Colon (tissue), 2 donors: Measurements from ENCODE around the gene TMPRSS7.
"Not testable (repeated sequence)": the region's sequence is repeated elsewhere in the genome, so short reads cannot be mapped to it uniquely, and the experiment has no call there.

Experiments used
- FAIRE-seq: peaks from 2 replicates; lab custom pipeline; 2012; peaks lifted over from hg19 to GRCh38; lab: Jason Lieb, UNC
- donor health status: control.
- donor health status: control.

TMPRSS7 gene

DNA sequence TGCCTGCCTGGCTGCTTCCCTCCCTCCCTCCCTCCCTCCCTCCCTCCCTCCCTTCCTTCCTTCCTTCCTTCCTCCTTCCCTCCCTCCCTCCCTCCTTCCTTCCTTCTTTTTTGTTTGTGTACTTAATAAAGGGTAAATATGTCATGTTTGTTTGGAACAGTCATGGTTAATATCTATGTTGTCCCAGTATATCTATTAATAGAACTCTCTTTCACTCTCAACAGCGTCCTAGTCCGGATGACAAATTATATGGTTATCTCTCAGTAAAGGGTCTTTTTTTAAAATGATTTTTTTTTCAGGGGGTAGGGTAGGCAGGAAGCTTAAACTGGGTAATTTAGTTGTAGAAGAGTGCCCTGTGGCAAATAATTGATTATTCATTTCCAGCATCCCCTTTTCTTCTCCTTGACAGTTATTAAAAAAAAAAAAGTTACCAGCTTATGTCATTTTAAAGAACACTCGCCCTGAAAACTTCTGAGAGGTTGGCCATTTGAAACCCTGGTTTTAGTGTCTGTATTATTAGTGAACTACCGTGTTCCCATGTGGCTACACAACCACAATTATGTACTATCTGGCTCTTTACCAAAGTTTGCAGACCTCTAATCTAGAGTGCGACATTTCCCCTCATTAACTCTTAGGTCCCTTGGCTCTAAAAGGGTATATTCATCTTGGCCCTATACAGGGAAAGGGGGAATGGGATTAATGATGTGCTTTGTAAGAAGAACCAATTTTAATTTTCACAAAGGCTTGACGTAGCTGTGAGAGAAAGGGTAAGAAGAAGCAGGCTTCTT, 22.1 kb upstream of the TMPRSS7 start:
- no peak for FAIRE-seq

DNA sequence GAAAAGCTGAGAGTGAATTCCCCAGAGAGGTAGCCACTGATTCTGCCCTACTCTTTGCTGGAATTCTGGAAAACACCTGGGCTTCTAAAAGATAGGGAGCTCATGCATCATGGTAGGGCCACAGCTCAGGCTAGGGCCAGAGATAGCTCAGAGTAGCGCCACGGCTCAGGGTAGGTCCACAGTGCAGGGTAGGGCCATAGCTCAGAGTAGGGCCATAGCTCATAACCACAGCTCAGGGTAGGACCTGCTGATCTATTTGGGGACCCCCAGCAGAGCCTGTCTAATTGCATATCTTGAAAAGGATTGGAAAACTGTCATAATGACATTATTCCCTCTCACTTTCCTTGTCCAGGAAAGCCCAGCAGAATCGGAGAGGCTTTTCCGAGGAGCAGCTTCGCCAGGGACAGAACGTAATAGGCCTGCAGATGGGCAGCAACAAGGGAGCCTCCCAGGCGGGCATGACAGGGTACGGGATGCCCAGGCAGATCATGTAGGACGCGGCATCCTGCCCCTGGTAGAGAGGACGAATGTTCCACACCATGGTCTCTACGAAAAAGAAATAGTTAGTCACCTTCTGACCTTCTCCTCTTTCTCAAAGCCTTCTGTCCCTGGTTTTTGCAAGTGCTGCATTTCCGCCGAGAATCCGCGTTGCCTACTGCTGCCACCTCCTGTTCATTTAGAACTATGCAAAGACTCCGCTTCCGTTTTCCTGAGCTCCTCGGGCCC, 21.3 kb upstream of the TMPRSS7 start:
- FAIRE-seq: no peak

- no peak for FAIRE-seq
Measured at GRCh38 chr3:112013784-112014143, 20.8 kb upstream of the TMPRSS7 start.

GRCh38 chr3:112017091-112017490, 17.4 kb upstream of the TMPRSS7 start:
- no peak for FAIRE-seq

- no peak for FAIRE-seq
Measured at GRCh38 chr3:112018712-112019111, 15.8 kb upstream of the TMPRSS7 start.

DNA sequence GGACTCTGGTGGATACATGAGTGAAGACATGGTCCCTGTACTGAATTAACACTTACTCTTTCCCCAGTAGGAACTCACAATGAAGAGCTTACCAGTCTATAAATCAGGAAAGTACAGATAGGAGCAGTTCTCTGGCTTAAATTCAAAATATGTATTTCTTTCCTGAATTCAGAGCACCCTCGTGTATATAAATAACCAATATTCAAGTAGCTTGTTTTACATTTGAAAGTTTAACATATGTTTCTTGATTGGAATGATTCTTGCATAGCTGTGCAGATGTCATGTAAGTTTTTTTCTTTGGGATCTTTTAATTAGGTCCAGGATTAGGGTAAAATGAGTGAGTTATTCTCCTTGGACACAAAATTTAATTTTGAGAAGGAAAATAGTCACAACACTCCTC, 14.8 kb upstream of the TMPRSS7 start:
- no peak for FAIRE-seq

GRCh38 chr3:112020674-112021085, 13.9 kb upstream of the TMPRSS7 start:
- FAIRE-seq: no peak

DNA sequence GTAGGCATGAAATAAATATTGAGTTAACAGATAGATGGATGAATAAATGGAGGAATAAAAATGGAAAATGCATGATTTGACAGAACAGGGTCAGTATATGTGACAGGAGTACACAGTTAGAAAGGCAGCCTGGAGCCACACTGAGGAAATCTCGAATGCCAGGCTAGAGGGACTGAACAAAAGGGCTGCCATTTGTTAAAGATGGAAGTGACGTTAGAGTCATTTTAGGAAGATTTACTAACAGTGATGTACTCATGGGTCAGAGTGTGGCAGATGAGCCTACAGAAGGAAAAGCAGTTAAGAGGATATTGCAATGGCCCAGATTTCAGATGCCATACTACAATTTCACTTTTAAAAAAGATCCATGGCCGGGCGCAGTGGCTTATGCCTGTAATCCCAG, 7.4 kb upstream of the TMPRSS7 start:
- no peak for FAIRE-seq

DNA sequence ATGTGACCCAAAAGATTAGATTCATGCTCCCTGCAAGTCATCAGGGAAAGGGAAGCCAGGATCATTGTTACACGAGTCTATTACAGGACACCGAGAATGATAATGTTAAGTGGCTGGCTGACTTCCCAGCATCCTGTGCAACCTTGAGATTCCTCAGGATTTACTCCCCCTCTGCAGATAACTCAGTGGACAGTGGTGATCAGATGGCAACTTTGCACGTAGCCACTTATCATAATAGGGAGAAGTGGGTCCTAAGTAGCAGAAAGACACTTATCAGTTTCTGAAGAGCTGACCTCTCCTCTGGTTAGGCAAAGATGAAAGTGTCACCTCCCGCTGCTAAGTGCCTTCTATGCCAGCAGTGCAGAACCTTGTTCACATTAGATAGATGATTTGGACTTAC, 6.7 kb upstream of the TMPRSS7 start:
- no peak for FAIRE-seq

GRCh38 chr3:112030901-112031300, 3.6 kb upstream of the TMPRSS7 start:
- FAIRE-seq: no peak

DNA sequence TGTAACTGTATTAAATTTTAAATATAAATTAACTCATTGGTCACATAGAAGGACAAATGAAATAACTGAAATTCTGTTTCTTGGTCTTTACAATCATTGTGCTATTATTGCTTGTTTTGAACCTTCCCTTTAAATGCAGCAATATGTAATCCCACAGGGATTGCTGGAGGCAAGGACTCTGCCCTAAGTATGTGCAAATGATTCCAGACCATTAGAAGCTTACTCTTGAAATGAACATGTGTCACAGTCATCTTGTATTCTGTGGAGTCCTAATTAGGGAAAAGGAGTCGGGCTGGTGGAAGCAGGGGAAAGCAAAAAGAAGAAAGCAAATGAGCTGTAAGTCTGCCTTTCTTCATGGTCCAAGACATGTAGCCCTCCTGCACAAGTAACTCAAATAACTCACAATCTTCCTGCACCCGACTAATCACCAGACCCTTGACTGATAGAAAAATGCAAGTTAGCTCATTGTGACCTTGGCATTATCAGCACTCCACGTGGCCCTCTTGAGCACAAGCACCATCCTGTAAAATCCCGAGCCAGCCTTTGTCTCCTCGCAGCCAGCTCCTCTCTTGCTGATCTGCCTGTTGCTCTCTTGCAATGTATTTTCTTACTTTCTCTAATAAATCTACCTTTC, 2.3 kb upstream of the TMPRSS7 start:
- no peak for FAIRE-seq

- FAIRE-seq: no peak
Measured at GRCh38 chr3:112035241-112035640, 705 bp downstream of the TMPRSS7 start.

GRCh38 chr3:112037194-112037593, 2.7 kb downstream of the TMPRSS7 start:
- FAIRE-seq: not testable (repeated sequence)

DNA sequence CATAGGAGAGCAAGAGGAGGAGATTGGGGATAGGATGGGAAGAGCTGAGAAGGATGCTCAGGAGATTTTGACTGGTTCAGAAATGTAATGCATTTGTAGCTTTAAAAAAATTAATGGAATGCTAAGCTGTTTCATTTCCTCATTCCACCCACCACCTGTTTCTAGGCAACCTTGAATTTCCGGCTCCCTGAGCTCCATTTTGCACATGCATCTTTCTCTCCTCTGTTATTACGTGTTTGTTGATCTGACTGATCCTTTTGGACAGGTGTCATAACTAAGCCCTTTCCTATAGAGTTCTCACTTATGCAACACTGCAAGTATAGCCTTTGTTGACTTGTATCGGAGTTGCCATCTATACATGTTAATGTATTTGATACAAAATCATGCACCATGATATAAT, 4.3 kb downstream of the TMPRSS7 start:
- no peak for FAIRE-seq

DNA sequence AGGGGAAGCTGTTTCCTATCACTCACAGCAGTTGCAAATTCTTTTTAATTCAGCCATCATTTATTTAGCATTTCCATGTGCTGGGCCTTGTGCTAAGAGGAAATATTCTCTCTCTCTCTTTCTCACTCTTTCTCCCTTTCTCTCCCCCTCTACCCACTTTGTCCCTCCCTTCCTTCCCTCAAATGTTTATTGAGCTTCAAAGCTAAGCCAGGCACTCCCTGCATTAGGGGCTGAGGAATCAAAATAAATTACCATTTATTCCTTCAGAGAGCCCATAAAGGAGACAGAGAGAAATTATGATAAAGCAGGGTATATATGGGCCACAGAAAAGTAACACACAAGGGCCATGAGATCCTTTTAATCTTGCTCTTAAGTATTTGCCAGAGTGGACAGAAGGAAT, 6.8 kb downstream of the TMPRSS7 start:
- FAIRE-seq: no peak

GRCh38 chr3:112042842-112043280, 8.3 kb downstream of the TMPRSS7 start:
- FAIRE-seq: no peak

DNA sequence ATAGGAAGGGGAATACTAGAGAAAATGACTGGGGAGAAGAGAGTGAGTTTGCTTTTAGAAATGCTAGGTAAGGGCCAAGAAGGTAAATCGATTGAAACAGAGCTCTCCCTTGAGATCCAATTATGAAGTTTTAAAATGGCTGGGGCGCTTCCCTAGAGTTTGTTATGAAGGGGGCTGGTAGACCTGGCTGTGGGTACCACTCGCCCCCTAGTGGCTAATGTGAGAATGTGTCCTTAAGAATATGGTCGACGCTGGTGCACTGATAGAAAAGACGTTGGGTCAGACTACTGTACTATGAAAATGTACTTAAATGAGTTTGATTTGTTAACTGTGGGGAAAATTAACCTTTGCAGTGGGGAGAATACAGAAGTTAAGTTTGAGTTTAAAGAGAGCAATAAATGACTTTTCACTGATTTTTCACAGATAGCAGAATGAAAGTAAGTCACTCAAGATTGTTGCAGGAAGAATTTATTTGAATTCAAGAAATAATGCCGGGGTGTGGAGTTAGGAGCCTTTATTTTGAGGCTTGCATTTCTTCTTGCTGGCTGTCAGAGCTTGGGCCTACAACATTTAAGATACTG, 9.2 kb downstream of the TMPRSS7 start:
- FAIRE-seq: no peak

DNA sequence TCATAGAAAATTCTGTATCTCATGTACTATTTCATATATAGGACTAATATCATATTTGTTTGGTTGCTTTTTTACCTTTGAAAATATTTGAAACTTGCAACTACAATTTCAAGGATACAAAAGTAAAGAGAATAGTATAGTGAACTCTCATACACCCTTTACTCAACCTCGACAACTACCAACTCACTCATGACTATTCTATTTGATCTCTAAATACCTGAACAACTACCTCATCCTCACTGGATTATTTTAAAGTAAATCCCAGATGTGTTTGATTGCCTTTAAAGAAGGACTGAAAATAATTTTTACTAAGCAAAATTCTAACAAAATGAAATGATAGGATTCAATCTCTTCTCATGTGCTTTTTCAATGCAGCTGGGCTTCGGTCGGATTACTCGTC, 12.1 kb downstream of the TMPRSS7 start:
- no peak for FAIRE-seq

- no peak for FAIRE-seq
Measured at GRCh38 chr3:112047264-112047663, 12.7 kb downstream of the TMPRSS7 start.

DNA sequence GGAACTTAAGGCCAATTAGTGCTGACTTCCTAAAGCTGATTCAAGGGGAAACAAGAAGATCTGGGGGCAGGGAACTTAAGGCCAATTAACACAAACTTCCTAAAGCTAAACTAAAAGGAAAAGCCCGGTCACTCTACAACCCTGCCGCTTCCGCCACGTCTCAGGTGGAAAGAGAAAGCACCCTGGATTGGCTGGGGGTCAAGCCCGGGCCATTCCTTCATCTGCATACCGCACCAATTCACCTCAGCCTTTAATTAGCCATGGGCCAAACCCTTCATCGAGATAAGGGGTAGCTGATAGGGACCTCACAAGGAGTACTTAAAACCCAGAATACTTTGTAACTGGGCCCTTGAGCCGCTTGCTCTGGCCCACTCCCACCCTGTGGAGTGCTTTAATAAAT, 14.4 kb downstream of the TMPRSS7 start:
- no peak for FAIRE-seq

- no peak for FAIRE-seq
Measured at GRCh38 chr3:112053229-112053628, 18.7 kb downstream of the TMPRSS7 start.

GRCh38 chr3:112056451-112056929, 22.0 kb downstream of the TMPRSS7 start:
- no peak for FAIRE-seq

DNA sequence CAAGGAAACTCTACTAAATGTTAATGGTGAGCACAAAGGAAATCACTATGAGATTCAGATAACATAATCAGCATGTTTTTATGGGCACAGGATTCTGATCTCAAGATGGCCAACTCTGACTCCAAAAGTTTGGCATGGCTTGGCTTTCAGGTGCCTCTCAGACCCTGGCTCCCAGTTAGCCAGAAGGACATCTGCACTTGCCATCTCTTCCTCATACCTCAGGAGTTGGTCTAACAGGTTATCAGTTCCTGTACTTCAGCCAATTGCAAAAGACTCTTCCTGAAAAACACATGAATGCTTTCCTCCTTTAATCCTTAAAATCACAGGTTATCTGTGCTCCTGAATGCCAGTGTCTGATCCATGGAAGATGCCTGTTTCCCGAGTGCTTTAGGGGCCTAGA, 25.0 kb downstream of the TMPRSS7 start:
- FAIRE-seq: no peak
